Gastrocnemius medialis (tissue), 4 donors: Measurements from ENCODE around the gene SP110.

ENCODE experiments used
- CTCF ChIP-seq, 5 experiments: fragments of 450-650 bp in 3 of 5; fragments of 200-600 bp in 2 of 5; sonication (generic) in 2 of 5; IDR thresholded peaks in 4 of 5; conservative IDR thresholded peaks in 1 of 5; 1 replicate in 4 of 5; 2 replicates in 1 of 5; pipeline ENCODE4 v1.5.1; 2016 to 2019; ENCODE audit warnings: antibody characterized with exemption in 5 of 5, mild to moderate bottlenecking in 3 of 5, moderate library complexity in 3 of 5
- POLR2A ChIP-seq, 2 donors: fragments of 450-650 bp; IDR thresholded peaks; one replicate each; pipeline ENCODE4 v1.6.1; 2017; ENCODE audit warnings: antibody characterized with exemption in 2 of 2, mild to moderate bottlenecking in 2 of 2, moderate library complexity in 2 of 2

GRCh38 chr2:230203110-230203676 lies 16.6 kb downstream of the SP110 start:
- TF ChIP-seq POLR2A (IDR thresholded peaks at IDR 0.05) (no peak), CTCF (IDR thresholded peaks at IDR 0.05 in 4 of 5, conservative IDR thresholded peaks at IDR 0.05 in 1 of 5) (no peak)
